Measurements from ENCODE around the gene B2M. TPM values are rescaled to one million over a fixed set of nuclear protein-coding genes. Genes with fewer than 3 reads are reported as not detected.

The B2M gene
- total and polyA plus RNA-seq, 2 of the 13 experiments (the other 11 are each of a cell fraction or from before 2014, with no cell fraction given): 784 to 857 TPM

GRCh38 chr15:44726568-44727484 is 15.5 kb downstream of the B2M start (continued):
- TF ChIP-seq SP2 (CRISPR knock-in tag; IDR thresholded peaks at IDR 0.05): no peak
- TF ChIP-seq PITX1 (CRISPR knock-in tag; IDR thresholded peaks at IDR 0.05): 0 out of 2 replicates have a peak, but pooled peaks have one; percentile 13
- peak; percentile 41; the same call in 1 of the 2 replicates for TF ChIP-seq ZNF580 (CRISPR knock-in tag; IDR thresholded peaks at IDR 0.05; ENCODE audit: borderline replicate concordance, low read depth)
- peak; percentile 34 for TF ChIP-seq TEAD3 (CRISPR knock-in tag; optimal IDR thresholded peaks at IDR 0.05; ENCODE audit: borderline replicate concordance)
- no peak for TF ChIP-seq GTF2F1 (IDR thresholded peaks at IDR 0.05; ENCODE audit: low read length)
- TF ChIP-seq ZNF879 (CRISPR knock-in tag; IDR thresholded peaks at IDR 0.05): no peak
- TF ChIP-seq MXI1 (IDR thresholded peaks at IDR 0.05; ENCODE audit: borderline replicate concordance, low read depth, low read length): peak; percentile 41; the same call in 1 of the 3 replicates
- peak in 1 of 2 experiments; percentile 31; a peak in 1 of 4 replicates for TF ChIP-seq KLF16 (CRISPR knock-in tag; IDR thresholded peaks at IDR 0.05)
- 0 out of 2 replicates have a peak, but pooled peaks have one; percentile 16 for TF ChIP-seq KLF11 (CRISPR knock-in tag; IDR thresholded peaks at IDR 0.05)
- TF ChIP-seq, protein P1, sequence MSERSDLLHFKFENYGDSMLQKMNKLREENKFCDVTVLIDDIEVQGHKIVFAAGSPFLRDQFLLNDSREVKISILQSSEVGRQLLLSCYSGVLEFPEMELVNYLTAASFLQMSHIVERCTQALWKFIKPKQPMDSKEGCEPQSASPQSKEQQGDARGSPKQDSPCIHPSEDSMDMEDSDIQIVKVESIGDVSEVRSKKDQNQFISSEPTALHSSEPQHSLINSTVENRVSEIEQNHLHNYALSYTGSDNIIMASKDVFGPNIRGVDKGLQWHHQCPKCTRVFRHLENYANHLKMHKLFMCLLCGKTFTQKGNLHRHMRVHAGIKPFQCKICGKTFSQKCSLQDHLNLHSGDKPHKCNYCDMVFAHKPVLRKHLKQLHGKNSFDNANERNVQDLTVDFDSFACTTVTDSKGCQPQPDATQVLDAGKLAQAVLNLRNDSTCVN (CRISPR knock-in tag; IDR thresholded peaks at IDR 0.05; ENCODE audit: borderline replicate concordance): no peak
- TF ChIP-seq ZNF275 (CRISPR knock-in tag; IDR thresholded peaks at IDR 0.05; ENCODE audit: borderline replicate concordance): no peak
- TF ChIP-seq ZNF629 (CRISPR knock-in tag; conservative IDR thresholded peaks at IDR 0.05): peak; percentile 15; the same call in 1 of the 2 replicates
- TF ChIP-seq SOX6 (IDR thresholded peaks at IDR 0.05): no peak
- peak; percentile 11; the same call in 1 of the 2 replicates for TF ChIP-seq SOX6 (CRISPR knock-in tag; IDR thresholded peaks at IDR 0.05)
- 0 out of 2 replicates have a peak, but pooled peaks have one; percentile 34 for TF ChIP-seq ZFX (CRISPR knock-in tag; IDR thresholded peaks at IDR 0.05; ENCODE audit: low read depth)
- no peak for TF ChIP-seq RBM39 (IDR thresholded peaks at IDR 0.05; ENCODE audit: low read depth, low read length, poor library complexity, severe bottlenecking)
- TF ChIP-seq, protein P2, sequence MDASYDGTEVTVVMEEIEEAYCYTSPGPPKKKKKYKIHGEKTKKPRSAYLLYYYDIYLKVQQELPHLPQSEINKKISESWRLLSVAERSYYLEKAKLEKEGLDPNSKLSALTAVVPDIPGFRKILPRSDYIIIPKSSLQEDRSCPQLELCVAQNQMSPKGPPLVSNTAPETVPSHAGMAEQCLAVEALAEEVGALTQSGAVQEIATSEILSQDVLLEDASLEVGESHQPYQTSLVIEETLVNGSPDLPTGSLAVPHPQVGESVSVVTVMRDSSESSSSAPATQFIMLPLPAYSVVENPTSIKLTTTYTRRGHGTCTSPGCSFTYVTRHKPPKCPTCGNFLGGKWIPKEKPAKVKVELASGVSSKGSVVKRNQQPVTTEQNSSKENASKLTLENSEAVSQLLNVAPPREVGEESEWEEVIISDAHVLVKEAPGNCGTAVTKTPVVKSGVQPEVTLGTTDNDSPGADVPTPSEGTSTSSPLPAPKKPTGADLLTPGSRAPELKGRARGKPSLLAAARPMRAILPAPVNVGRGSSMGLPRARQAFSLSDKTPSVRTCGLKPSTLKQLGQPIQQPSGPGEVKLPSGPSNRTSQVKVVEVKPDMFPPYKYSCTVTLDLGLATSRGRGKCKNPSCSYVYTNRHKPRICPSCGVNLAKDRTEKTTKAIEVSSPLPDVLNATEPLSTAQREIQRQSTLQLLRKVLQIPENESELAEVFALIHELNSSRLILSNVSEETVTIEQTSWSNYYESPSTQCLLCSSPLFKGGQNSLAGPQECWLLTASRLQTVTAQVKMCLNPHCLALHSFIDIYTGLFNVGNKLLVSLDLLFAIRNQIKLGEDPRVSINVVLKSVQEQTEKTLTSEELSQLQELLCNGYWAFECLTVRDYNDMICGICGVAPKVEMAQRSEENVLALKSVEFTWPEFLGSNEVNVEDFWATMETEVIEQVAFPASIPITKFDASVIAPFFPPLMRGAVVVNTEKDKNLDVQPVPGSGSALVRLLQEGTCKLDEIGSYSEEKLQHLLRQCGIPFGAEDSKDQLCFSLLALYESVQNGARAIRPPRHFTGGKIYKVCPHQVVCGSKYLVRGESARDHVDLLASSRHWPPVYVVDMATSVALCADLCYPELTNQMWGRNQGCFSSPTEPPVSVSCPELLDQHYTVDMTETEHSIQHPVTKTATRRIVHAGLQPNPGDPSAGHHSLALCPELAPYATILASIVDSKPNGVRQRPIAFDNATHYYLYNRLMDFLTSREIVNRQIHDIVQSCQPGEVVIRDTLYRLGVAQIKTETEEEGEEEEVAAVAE (CRISPR knock-in tag; IDR thresholded peaks at IDR 0.05; ENCODE audit: borderline replicate concordance): 0 out of 2 replicates have a peak, but pooled peaks have one; percentile 6
- TF ChIP-seq, protein P3, sequence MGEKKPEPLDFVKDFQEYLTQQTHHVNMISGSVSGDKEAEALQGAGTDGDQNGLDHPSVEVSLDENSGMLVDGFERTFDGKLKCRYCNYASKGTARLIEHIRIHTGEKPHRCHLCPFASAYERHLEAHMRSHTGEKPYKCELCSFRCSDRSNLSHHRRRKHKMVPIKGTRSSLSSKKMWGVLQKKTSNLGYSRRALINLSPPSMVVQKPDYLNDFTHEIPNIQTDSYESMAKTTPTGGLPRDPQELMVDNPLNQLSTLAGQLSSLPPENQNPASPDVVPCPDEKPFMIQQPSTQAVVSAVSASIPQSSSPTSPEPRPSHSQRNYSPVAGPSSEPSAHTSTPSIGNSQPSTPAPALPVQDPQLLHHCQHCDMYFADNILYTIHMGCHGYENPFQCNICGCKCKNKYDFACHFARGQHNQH (CRISPR knock-in tag; IDR thresholded peaks at IDR 0.05): peak; percentile 68
- TF ChIP-seq FOXO1 (CRISPR knock-in tag; IDR thresholded peaks at IDR 0.05): peak; percentile 68; the same call in 1 of the 2 replicates
- TF ChIP-seq FOXK1 (CRISPR knock-in tag; IDR thresholded peaks at IDR 0.05; ENCODE audit: borderline replicate concordance, low read depth): peak; percentile 44; the same call in 1 of the 2 replicates
